ENCODE results near the gene POLDIP2.

The POLDIP2 gene

GRCh38 chr17:28397687-28398279 is 40.5 kb upstream of the POLDIP2 start:
- DNase-seq (ENCODE audit: insufficient read length) (no peak), FAIRE-seq (no peak)
- TF ChIP-seq POLR2AphosphoS5 (IDR thresholded peaks at IDR 0.05; ENCODE audit: low read depth, low read length) (no peak), TAF1 (IDR thresholded peaks at IDR 0.05; ENCODE audit: borderline replicate concordance, low read depth, low read length) (no peak), POLR2A (IDR thresholded peaks at IDR 0.05; ENCODE audit: low read depth, low read length) (no peak)

- DNase-seq (ENCODE audit: insufficient read length), result no peak
- TF ChIP-seq TAF1 (IDR thresholded peaks at IDR 0.05; ENCODE audit: borderline replicate concordance, low read depth, low read length) (no peak), POLR2AphosphoS5 (IDR thresholded peaks at IDR 0.05; ENCODE audit: low read depth, low read length) (no peak)
These were observed 39.9 kb upstream of the POLDIP2 start for GRCh38 chr17:28397275-28397674.

DNA sequence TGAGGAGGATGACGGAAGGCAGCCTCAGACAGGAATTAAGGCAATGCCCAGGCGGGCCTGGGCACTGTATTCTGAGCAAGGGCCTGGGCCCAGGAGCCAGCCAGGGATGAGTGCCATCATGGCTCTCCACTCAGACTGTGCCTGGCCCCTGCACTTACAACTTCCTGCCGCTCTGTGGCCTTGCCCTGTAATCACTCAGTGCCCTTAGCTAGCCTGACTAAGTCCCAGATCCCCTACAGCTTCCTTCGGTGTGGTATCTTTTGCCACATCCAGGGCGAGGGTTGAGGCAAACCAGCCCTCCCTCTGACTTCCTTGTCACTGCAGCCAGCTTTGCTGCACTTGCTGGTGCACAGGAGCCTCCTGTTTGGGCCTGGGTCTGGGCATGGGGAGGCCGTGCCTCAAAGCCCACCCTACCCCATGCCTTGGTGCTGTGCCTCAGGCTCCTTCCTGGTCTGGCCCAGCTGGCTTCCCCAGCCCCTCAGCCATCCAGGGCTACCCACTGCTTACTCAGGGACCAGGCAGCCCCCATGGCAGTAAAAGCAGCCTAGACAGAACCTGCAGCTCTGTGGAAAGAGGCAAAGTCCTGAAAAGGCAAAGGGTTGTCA is 39.4 kb upstream of the POLDIP2 start:
- FAIRE-seq, result no peak
- DNase-seq (ENCODE audit: insufficient read length), result no peak
- no peak for TF ChIP-seq POLR2AphosphoS5 (IDR thresholded peaks at IDR 0.05; ENCODE audit: low read depth, low read length)
- no peak for TF ChIP-seq POLR2A (IDR thresholded peaks at IDR 0.05; ENCODE audit: low read depth, low read length)
- TF ChIP-seq TAF1 (IDR thresholded peaks at IDR 0.05; ENCODE audit: borderline replicate concordance, low read depth, low read length), result no peak

More at GRCh38 chr17:28397275-28397674, 39.9 kb upstream of the POLDIP2 start:
- no peak for FAIRE-seq

GRCh38 chr17:28395968-28396367 is 38.6 kb upstream of the POLDIP2 start:
- no peak for TF ChIP-seq POLR2A (IDR thresholded peaks at IDR 0.05; ENCODE audit: low read depth, low read length)
- TF ChIP-seq POLR2AphosphoS5 (IDR thresholded peaks at IDR 0.05; ENCODE audit: low read depth, low read length), result no peak
- TF ChIP-seq TAF1 (IDR thresholded peaks at IDR 0.05; ENCODE audit: borderline replicate concordance, low read depth, low read length), result no peak
- DNase-seq (ENCODE audit: insufficient read length) (no peak), FAIRE-seq (no peak)

- FAIRE-seq (no peak), DNase-seq (ENCODE audit: insufficient read length) (no peak)
- TF ChIP-seq POLR2AphosphoS5 (IDR thresholded peaks at IDR 0.05; ENCODE audit: low read depth, low read length) (no peak), TAF1 (IDR thresholded peaks at IDR 0.05; ENCODE audit: borderline replicate concordance, low read depth, low read length) (no peak)
These were observed 38.1 kb upstream of the POLDIP2 start for GRCh38 chr17:28395426-28395825.

DNA sequence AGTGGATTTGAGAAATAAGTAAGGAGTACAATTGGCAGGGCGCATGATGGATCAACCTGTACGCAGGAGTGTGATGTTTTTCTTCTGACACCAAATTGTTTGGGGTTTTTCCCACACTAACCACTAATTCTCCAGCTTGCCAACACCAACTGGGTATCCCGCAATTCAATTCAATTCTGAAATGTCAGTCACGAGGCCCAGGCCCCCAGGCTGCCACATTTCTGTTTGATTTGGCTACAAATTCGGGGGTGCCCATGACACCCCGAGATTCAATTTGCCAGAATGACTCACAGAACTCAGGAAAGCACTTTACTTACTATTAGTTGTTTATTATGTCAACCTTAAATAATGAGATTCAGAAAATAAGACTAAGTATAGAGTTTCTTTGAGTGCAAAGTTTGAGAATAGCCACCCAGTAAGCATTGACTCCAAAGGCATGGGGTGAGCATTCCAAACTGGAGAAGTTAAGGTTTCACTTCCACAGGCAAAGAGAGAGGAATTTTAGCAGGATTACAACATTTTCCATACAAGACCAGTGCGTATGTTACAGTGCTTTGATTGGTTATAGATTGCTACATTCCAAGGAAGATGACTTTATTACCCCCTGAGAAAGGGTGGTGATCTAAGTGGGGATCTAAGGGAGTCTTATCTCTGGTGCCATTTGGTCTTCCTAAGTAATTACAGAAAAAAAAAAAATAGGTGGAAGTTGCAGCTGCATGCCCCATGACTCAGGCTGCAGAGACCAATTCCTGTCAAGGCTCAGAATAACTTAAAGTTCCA is 37.2 kb upstream of the POLDIP2 start:
- no peak for DNase-seq (ENCODE audit: insufficient read length)
- no peak for FAIRE-seq
- no peak for TF ChIP-seq POLR2A (IDR thresholded peaks at IDR 0.05; ENCODE audit: low read depth, low read length)
- TF ChIP-seq TAF1 (IDR thresholded peaks at IDR 0.05; ENCODE audit: borderline replicate concordance, low read depth, low read length), result no peak
- TF ChIP-seq POLR2AphosphoS5 (IDR thresholded peaks at IDR 0.05; ENCODE audit: low read depth, low read length), result no peak

GRCh38 chr17:28392491-28392890 is 35.2 kb upstream of the POLDIP2 start:
- DNase-seq (ENCODE audit: insufficient read length), result no peak
- FAIRE-seq, result no peak
- TF ChIP-seq TAF1 (IDR thresholded peaks at IDR 0.05; ENCODE audit: borderline replicate concordance, low read depth, low read length) (no peak), POLR2A (IDR thresholded peaks at IDR 0.05; ENCODE audit: low read depth, low read length) (no peak), POLR2AphosphoS5 (IDR thresholded peaks at IDR 0.05; ENCODE audit: low read depth, low read length) (no peak)

DNA sequence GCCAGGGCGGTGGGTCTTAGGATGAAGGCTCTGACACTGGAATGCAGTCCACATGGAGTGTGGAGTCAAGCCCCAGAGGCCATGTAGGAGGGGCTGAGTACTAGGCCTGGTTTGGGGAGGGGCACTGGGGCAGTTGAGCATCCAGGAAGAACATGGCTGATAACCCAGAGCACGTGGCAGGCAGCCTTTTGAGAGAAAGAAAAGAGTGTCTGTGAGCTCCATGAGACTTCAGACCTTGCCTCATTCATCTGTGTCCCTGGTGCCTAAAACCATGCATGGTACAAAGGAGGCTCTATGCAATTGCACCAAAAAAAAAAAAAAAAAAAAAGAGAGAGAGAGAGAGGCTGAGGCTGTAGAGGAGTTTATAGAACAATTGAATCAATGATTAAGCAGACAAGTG is 34.1 kb upstream of the POLDIP2 start:
- DNase-seq (ENCODE audit: insufficient read length), result no peak
- TF ChIP-seq TAF1 (IDR thresholded peaks at IDR 0.05; ENCODE audit: borderline replicate concordance, low read depth, low read length), result no peak
- TF ChIP-seq POLR2A (IDR thresholded peaks at IDR 0.05; ENCODE audit: low read depth, low read length), result no peak
- TF ChIP-seq POLR2AphosphoS5 (IDR thresholded peaks at IDR 0.05; ENCODE audit: low read depth, low read length), result no peak
- FAIRE-seq, result no peak

DNA sequence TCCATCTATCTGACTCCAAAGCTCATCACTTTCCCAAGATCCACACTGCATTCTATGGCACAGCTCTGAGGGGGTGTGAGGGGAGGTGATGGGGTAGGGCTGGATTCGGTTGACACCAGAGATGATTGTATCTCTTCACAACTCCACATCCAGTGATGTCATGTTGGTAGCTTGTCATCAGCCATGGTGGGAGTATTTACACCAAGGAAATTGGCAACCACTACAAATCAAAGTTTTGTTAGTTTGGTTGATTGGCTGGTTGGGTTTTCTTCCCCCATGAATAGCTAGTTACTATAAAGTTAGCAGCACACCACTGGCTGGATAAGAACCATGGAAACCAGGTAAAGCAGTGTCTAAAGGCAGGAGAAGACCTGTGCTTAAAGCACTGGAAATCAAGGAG is 33.7 kb upstream of the POLDIP2 start:
- DNase-seq (ENCODE audit: insufficient read length) (no peak), FAIRE-seq (no peak)
- TF ChIP-seq TAF1 (IDR thresholded peaks at IDR 0.05; ENCODE audit: borderline replicate concordance, low read depth, low read length), result no peak
- no peak for TF ChIP-seq POLR2AphosphoS5 (IDR thresholded peaks at IDR 0.05; ENCODE audit: low read depth, low read length)
- no peak for TF ChIP-seq POLR2A (IDR thresholded peaks at IDR 0.05; ENCODE audit: low read depth, low read length)

GRCh38 chr17:28390563-28390962 is 33.2 kb upstream of the POLDIP2 start:
- no peak for TF ChIP-seq TAF1 (IDR thresholded peaks at IDR 0.05; ENCODE audit: borderline replicate concordance, low read depth, low read length)
- TF ChIP-seq POLR2AphosphoS5 (IDR thresholded peaks at IDR 0.05; ENCODE audit: low read depth, low read length), result no peak
- TF ChIP-seq POLR2A (IDR thresholded peaks at IDR 0.05; ENCODE audit: low read depth, low read length), result no peak
- FAIRE-seq, result no peak
- no peak for DNase-seq (ENCODE audit: insufficient read length)

GRCh38 chr17:28390141-28390540 is 32.8 kb upstream of the POLDIP2 start:
- no peak for DNase-seq (ENCODE audit: insufficient read length)
- FAIRE-seq, result no peak

GRCh38 chr17:28388106-28388505 is 30.8 kb upstream of the POLDIP2 start:
- TF ChIP-seq POLR2AphosphoS5 (IDR thresholded peaks at IDR 0.05; ENCODE audit: low read depth, low read length), result no peak
- TF ChIP-seq TAF1 (IDR thresholded peaks at IDR 0.05; ENCODE audit: borderline replicate concordance, low read depth, low read length), result no peak
- TF ChIP-seq POLR2A (IDR thresholded peaks at IDR 0.05; ENCODE audit: low read depth, low read length), result no peak
- FAIRE-seq, result no peak
- no peak for DNase-seq (ENCODE audit: insufficient read length)

More at GRCh38 chr17:28390141-28390540, 32.8 kb upstream of the POLDIP2 start:
- no peak for TF ChIP-seq POLR2AphosphoS5 (IDR thresholded peaks at IDR 0.05; ENCODE audit: low read depth, low read length)
- no peak for TF ChIP-seq TAF1 (IDR thresholded peaks at IDR 0.05; ENCODE audit: borderline replicate concordance, low read depth, low read length)
- TF ChIP-seq POLR2A (IDR thresholded peaks at IDR 0.05; ENCODE audit: low read depth, low read length), result no peak
